Natural killer cell (primary cell): Measurements from ENCODE around the gene NT5DC1. TPM values are rescaled to one million over a fixed set of nuclear protein-coding genes. Genes with fewer than 3 reads are reported as not detected.

Experiments used
- ATAC-seq, 3 donors: fragments of 150-1000 bp in 2 of 3; fragments of 200-7000 bp in 1 of 3; cut with Tn5 transposase; 1 replicate in 1 of 3; 2 replicates in 2 of 3; pipeline ENCODE4 v1.10.0; 2021; ENCODE audit warnings: mild to moderate bottlenecking in 2 of 3, moderate library complexity in 2 of 3
- DNase-seq, 2 donors: peaks; one replicate each; pipeline versions ENCODE4 v3.0.0 to v3.0.0-alpha.2; 2013 to 2021; ENCODE audit warnings: mixed read lengths in 1 of 2
- H3K27ac ChIP-seq: one replicate; pipeline ENCODE4 v1.5.1; 2013; ENCODE audit warnings: mild to moderate bottlenecking, low read length
- H3K27me3 ChIP-seq: one replicate; pipeline ENCODE4 v1.6.1; 2013; ENCODE audit warnings: low read length; ENCODE audit not compliant: control insufficient read depth, insufficient read depth
- H3K36me3 ChIP-seq: one replicate; pipeline ENCODE4 v1.6.1; 2013; ENCODE audit warnings: low read length; ENCODE audit not compliant: control insufficient read depth, insufficient read depth
- H3K4me1 ChIP-seq: one replicate; pipeline ENCODE4 v1.6.1; 2013; ENCODE audit warnings: low read length; ENCODE audit not compliant: control insufficient read depth, insufficient read depth
- H3K4me3 ChIP-seq: one replicate; pipeline ENCODE4 v1.5.1; 2013; ENCODE audit warnings: low read length
- H3K9me3 ChIP-seq: one replicate; pipeline ENCODE4 v1.6.1; 2013; ENCODE audit warnings: low read length; ENCODE audit not compliant: control insufficient read depth, insufficient read depth
- H3K27ac Mint-ChIP-seq, 2 donors: one replicate each; pipeline ENCODE4 v1.8.0; 2022; ENCODE audit warnings: mild to moderate bottlenecking in 2 of 2, mixed read lengths in 2 of 2, moderate library complexity in 1 of 2
- H3K27me3 Mint-ChIP-seq, 2 donors: one replicate each; pipeline ENCODE4 v1.8.0; 2022; ENCODE audit warnings: low read depth in 2 of 2, mixed read lengths in 2 of 2
- H3K36me3 Mint-ChIP-seq: one replicate; pipeline ENCODE4 v1.8.0; 2022; ENCODE audit warnings: mixed read lengths
- H3K4me1 Mint-ChIP-seq, 2 donors: one replicate each; pipeline ENCODE4 v1.8.0; 2022; ENCODE audit warnings: mixed read lengths in 2 of 2
- H3K4me3 Mint-ChIP-seq: one replicate; pipeline ENCODE4 v1.8.0; 2022; ENCODE audit warnings: mild to moderate bottlenecking, moderate library complexity, mixed read lengths
- H3K9me3 Mint-ChIP-seq, 2 donors: one replicate each; pipeline ENCODE4 v1.8.0; 2022; ENCODE audit warnings: mixed read lengths in 2 of 2
- WGBS: methylation state at CpG from one replicate; pipeline ENCODE4 v1.1.7; 2013; ENCODE audit warnings: missing lambda C conversion rate; ENCODE audit not compliant: insufficient coverage; 5-methylcytosine and 5-hydroxymethylcytosine counted together
- intact Hi-C: fragments of 100-400 bp; cut with micrococcal nuclease; formaldehyde crosslinking; loops from one replicate; pipeline ENCODE4 v1.14.2; 2022
- total RNA-seq, 4 donors: library from RNA; stranded (reverse); fragments of 120-200 nt in 1 of 4; gene quantifications; one replicate each; pipeline versions ENCODE4 v1.2.3 to v1.2.4, GENCODE V29; 2013 to 2022
- TF ChIP-seq, protein P1 (sequence below): fragments of 200-600 bp; IDR thresholded peaks from one replicate; pipeline ENCODE4 v1.8.0; 2022; ENCODE audit warnings: antibody characterized with exemption

Gene NT5DC1
- total RNA-seq, 3 donors from 2014 or later (not counting 1 experiment from before 2014, with no cell fraction given): 19.1 to 29.4 (median 20.5) TPM

DNA sequence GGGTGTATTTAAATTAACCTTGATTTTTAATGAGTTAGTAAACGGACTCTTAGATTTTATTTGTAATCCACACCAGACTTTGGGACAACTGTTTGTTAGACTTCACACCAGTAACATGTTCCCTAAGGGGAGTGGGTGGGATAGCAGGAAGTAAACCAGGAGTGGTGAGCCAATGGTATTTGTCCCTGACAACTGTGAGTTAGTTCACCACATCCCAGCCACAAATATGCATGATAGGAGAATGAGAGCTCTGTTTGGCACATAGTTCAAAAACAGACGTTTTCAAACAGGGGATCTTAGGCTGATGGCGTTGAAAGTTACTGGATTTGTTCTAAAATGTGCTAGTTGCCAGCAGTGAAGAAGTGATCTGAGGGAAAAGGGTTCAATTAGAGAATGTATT is 44.0 kb downstream of the NT5DC1 start:
- no peaks in the 10 kb centered on the region for H3K9me3 Mint-ChIP-seq
- Histone ChIP-seq H3K4me3 (no peak overlapping the region), H3K9me3 (no peaks in the 10 kb centered on the region), H3K27ac (no peak overlapping the region), H3K27me3 (no peaks in the 10 kb centered on the region), H3K36me3 (no peaks in the 10 kb centered on the region), H3K4me1 (no peaks in the 10 kb centered on the region)
- H3K27ac Mint-ChIP-seq: no peak overlapping the region
- intact Hi-C loops: no loop called here
- ATAC-seq (no peak), DNase-seq (no peak)
- TF ChIP-seq, protein P1, sequence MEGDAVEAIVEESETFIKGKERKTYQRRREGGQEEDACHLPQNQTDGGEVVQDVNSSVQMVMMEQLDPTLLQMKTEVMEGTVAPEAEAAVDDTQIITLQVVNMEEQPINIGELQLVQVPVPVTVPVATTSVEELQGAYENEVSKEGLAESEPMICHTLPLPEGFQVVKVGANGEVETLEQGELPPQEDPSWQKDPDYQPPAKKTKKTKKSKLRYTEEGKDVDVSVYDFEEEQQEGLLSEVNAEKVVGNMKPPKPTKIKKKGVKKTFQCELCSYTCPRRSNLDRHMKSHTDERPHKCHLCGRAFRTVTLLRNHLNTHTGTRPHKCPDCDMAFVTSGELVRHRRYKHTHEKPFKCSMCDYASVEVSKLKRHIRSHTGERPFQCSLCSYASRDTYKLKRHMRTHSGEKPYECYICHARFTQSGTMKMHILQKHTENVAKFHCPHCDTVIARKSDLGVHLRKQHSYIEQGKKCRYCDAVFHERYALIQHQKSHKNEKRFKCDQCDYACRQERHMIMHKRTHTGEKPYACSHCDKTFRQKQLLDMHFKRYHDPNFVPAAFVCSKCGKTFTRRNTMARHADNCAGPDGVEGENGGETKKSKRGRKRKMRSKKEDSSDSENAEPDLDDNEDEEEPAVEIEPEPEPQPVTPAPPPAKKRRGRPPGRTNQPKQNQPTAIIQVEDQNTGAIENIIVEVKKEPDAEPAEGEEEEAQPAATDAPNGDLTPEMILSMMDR: no peak
- no peaks in the 10 kb centered on the region for H3K27me3 Mint-ChIP-seq
- peaks cover 5 to 6% of the 10 kb centered on the region in 2 donors for H3K4me1 Mint-ChIP-seq
- no peak overlapping the region for H3K4me3 Mint-ChIP-seq
- no peaks in the 10 kb centered on the region for H3K36me3 Mint-ChIP-seq
- 84% methylated on average over 3 of the region's 3 CpGs for WGBS

DNA sequence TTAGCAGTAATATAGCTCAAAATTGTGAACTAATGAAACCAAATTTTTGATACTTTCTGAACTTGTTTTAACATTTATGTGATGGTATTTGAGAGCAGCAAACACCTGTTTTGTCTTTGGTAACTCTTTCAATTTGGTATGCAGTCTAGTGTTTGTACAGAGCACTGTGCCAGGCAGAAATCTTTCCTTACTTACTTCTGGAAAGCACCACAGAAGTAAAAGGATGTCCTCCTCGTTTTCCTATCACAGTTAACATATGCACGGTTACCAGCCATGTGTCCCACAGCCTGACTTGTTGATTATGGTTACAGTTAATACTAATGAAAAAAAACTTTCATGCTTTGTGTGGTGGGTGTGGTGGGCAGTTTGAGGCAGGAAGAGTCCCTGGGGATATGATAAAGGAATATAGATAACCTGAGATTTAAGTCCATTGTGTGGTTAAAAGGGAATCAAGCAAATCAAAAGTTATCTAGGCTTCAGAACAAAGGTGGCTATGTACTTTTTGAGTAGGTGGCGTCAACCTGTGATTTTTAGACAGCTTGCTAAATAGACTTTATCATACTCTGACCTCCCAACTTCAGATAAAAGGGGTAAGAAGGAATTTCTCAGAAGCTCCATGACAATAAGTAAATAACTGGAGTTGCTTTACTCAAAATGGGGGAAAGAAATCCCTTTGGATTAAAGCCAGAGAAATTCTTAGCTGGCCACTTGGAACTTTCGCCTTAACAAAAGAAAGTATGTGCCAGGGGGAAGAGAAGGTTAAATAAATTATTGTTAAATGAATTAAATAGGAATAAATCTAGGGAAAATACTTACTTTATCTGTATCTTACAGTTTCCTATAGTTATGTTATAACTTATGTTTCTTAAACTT is 45.4 kb downstream of the NT5DC1 start:
- Mint-ChIP-seq H3K27ac (no peak overlapping the region), H3K4me1 (peaks cover 5 to 6% of the 10 kb centered on the region in 2 donors), H3K36me3 (no peaks in the 10 kb centered on the region), H3K4me3 (no peak overlapping the region), H3K27me3 (no peaks in the 10 kb centered on the region), H3K9me3 (no peaks in the 10 kb centered on the region)
- DNase-seq (no peak), ATAC-seq (no peak)
- Histone ChIP-seq H3K36me3 (no peaks in the 10 kb centered on the region), H3K4me3 (no peak overlapping the region), H3K27me3 (no peaks in the 10 kb centered on the region), H3K27ac (no peak overlapping the region), H3K4me1 (no peaks in the 10 kb centered on the region), H3K9me3 (no peaks in the 10 kb centered on the region)
- intact Hi-C loops: no loop called here
- WGBS: 93% methylated on average over 3 of the region's 4 CpGs
- TF ChIP-seq, protein P1: no peak

DNA sequence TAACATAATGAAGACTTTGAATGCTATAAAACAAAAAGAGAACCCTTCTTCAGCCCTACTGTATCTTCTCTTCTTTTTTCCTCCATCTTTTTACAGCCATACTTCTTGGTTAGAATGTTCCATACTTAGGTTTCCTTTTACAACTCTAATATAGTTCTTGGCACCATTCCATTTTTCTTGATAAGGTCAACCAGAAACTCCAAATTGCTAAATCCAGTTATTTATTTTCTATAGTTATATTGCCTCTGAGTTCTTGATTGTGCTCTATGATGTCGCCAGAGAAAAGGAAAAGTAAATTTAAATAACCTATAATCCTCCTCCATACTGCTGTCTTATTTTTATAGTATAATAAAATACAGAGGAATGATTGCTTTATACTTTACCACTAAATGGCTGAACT is 52.0 kb downstream of the NT5DC1 start:
- Mint-ChIP-seq H3K36me3 (no peaks in the 10 kb centered on the region), H3K27ac (no peak overlapping the region), H3K27me3 (no peaks in the 10 kb centered on the region), H3K4me1 (no peaks in the 10 kb centered on the region), H3K9me3 (no peaks in the 10 kb centered on the region), H3K4me3 (no peak overlapping the region)
- intact Hi-C loops: no loop called here
- Histone ChIP-seq H3K4me1 (no peaks in the 10 kb centered on the region), H3K36me3 (no peaks in the 10 kb centered on the region), H3K27me3 (no peaks in the 10 kb centered on the region), H3K27ac (no peak overlapping the region), H3K4me3 (no peak overlapping the region), H3K9me3 (no peaks in the 10 kb centered on the region)
- DNase-seq: no peak
- ATAC-seq: no peak
- TF ChIP-seq, protein P1: no peak
- no CpG with 5 or more reads among the region's 1 CpG for WGBS
